ENCODE results near the gene LY6G5C. TPM values are rescaled to one million over a fixed set of nuclear protein-coding genes. Genes with fewer than 3 reads are reported as not detected.

The LY6G5C gene
- total and polyA plus RNA-seq, 7 donors: 0.68 to 3.2 (median 1.5) TPM; not detected in 1

DNA sequence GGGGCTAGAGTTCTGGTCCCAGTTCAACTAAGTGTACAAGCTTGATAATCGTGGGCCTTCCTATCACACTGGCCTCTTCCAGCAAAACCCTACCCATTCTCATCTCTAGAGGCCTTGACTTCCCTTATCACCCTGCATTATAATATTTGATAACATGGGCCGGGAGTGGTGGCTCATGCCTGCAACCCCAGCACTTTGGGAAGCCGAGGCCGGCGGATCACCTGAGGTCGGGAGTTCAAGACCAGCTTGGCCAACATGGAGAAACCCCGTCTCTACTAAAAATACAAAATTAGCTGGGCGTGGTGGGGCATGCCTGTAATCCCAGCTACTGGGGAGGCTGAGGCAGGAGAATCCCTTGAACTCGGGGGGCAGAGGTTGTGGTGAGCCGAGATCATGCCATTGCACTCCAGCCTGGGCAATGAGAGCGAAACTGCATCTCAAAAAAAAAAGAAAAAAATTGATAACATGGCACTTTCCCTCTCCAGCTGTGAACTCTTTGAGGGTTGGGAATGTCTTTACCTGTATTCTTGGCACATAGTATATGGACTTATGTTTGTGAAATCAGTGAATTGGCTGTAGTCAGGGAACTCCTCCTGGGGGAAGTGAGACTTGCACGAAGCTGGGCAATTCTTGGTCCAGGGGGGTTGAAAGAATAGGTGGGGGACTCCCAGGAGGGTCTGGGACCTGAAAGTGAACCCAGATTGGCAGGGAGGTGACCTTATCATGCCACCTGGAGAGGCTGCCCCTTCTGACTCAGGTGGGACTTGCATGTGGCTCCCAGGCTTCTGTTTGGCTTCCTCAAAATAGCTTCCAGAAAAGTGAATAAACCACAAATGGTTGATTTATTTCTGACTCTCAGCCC is 19.4 kb downstream of the LY6G5C start:
- no peak for DNase-seq
- H3K27ac ChIP-seq: peak overlapping the region; percentile 87 to 98 (median 90)
- WGBS, 2 donors: 74 to 86% methylated on average over 12 of the region's 12 CpGs
- TF ChIP-seq, protein P1, sequence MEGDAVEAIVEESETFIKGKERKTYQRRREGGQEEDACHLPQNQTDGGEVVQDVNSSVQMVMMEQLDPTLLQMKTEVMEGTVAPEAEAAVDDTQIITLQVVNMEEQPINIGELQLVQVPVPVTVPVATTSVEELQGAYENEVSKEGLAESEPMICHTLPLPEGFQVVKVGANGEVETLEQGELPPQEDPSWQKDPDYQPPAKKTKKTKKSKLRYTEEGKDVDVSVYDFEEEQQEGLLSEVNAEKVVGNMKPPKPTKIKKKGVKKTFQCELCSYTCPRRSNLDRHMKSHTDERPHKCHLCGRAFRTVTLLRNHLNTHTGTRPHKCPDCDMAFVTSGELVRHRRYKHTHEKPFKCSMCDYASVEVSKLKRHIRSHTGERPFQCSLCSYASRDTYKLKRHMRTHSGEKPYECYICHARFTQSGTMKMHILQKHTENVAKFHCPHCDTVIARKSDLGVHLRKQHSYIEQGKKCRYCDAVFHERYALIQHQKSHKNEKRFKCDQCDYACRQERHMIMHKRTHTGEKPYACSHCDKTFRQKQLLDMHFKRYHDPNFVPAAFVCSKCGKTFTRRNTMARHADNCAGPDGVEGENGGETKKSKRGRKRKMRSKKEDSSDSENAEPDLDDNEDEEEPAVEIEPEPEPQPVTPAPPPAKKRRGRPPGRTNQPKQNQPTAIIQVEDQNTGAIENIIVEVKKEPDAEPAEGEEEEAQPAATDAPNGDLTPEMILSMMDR (IDR thresholded peaks at IDR 0.05): no peak
- TF ChIP-seq EP300 (IDR thresholded peaks at IDR 0.05) (no peak), POLR2A (IDR thresholded peaks at IDR 0.05) (no peak), POLR2AphosphoS5 (IDR thresholded peaks at IDR 0.05) (no peak)
- H3K4me1 ChIP-seq: peaks cover 0 to 69% (median 60%) of the 10 kb centered on the region in 4 donors
- H3K9me3 ChIP-seq: no peaks in the 10 kb centered on the region
- no peaks in the 10 kb centered on the region for H3K27me3 ChIP-seq
- H3K4me3 ChIP-seq: peak overlapping the region; percentile 66 to 88 (median 73)
- intact Hi-C loops (cut with DNase I): loop anchor here (10.0 kb wide), 1 partner anchor 1613 kb away; the partner anchor contains the start of genes B3GALT4, RPS18 and VPS52
- H3K36me3 ChIP-seq: peaks cover 0 to 24% (median 10%) of the 10 kb centered on the region in 4 donors

DNA sequence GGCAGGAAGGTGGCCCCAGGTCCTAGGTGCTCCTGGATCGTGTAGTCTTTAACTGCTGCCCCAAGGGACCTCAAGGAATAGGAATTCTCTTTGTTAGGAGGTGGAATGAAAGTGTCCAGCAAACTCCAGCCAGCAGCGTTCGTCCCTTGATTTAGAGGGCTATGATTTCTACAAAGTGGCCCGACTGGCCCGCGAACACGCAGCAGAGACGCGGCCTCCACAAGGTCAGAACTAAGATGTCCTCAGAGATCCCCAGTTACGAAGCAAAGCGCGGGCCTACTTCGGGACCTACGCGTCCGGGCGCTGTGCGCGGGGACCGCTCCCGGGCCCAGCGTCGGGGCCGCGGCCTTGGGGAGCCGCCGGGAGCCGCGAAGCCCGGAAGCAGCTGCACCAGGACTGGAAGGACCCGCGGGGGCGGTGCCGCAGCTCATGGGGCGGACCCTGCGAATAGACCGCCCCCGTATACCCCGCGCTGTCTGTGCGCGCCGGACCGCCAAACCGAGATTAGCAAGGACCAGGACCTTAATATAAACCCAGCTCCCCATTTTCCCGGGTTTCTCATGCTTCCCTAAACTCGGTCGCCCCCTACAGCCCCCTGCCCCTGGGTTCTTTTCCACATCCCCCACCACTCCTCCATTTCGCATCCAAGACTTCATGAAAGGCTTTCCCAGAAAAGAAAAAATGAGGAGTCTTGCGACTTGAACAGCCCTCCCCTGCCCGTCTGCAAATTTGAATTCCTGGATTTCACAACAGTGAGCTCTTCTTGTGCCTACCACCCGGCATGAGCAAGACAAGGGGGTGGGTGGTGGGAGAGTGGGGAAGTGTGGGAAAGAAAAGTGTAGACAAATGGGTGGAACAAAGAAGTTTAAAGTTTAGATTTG is 20.2 kb downstream of the LY6G5C start, which contains the start of gene C6orf47:
Gene C6orf47 (minus strand): TSS at position 398 of the 881 bp plus-strand sequence. CDS start 831 bp downstream, outside the sequence.
- intact Hi-C loops (cut with DNase I): loop anchor here (10.0 kb wide), 1 partner anchor 1614 kb away; the partner anchor contains the start of genes B3GALT4, RPS18 and VPS52
- DNase-seq: peak; percentile 95
- H3K4me3 ChIP-seq: peak within 1 kb of the TSS; percentile 66 to 88 (median 73)
- peaks cover 0 to 65% (median 58%) of the 10 kb centered on the region in 4 donors for H3K4me1 ChIP-seq
- 0% methylated on average over 52 of the region's 52 CpGs for WGBS, 2 donors
- H3K27me3 ChIP-seq: no peaks in the 10 kb centered on the region
- H3K36me3 ChIP-seq: peaks cover 0 to 30% (median 10%) of the 10 kb centered on the region in 4 donors
- TF ChIP-seq, protein P1 (IDR thresholded peaks at IDR 0.05): no peak
- TF ChIP-seq POLR2AphosphoS5 (IDR thresholded peaks at IDR 0.05) (peak; percentile 78 to 96 (median 90)), EP300 (IDR thresholded peaks at IDR 0.05) (no peak), POLR2A (IDR thresholded peaks at IDR 0.05) (peak; percentile 81 to 86)
- peak within 1 kb of the TSS; percentile 87 to 98 (median 90) for H3K27ac ChIP-seq
- H3K9me3 ChIP-seq: no peaks in the 10 kb centered on the region

DNA sequence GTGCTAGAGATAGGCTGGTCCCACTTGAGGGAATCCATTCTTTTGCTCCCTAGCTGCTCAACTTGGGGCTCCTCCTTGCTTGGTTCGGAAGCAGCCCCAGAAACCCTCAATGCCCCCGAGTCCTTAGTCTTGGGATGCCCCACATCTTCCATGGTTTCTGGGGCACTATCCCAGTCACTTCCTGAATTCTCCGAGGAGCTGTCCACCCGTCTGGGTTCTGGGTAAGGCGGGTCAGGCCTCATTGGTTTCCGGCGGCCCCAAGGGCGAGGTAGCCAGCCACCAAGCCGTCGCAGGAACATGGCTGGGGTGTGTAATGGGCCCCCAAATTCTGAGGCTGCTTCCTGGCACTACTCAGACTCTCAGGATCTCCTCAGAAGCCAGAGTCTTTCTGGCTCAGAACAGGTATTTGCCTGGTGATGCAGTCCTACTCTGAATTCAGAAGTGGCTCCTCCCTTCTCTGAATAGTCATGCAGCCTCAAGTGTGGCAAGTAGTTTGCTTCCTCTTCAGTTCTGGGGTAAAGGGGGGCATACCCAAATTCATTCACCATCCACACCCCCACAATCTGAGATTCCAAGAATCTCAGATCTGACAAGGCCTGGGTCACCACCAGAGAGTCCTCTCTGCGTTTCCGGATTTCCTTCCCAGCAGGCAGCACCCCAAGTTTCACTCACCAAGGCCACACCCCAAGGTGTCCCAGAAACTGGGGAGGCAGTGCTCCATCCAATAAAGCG is 21.1 kb downstream of the LY6G5C start:
- TF ChIP-seq EP300 (IDR thresholded peaks at IDR 0.05) (no peak), POLR2A (IDR thresholded peaks at IDR 0.05) (no peak), POLR2AphosphoS5 (IDR thresholded peaks at IDR 0.05) (no peak)
- TF ChIP-seq, protein P1 (IDR thresholded peaks at IDR 0.05): no peak
- intact Hi-C loops (cut with DNase I): loop anchor here (10.0 kb wide), 1 partner anchor 1615 kb away; the partner anchor contains the start of genes B3GALT4, RPS18 and VPS52

More for the DNA sequence above, 21.1 kb downstream of the LY6G5C start:
- Histone ChIP-seq H3K4me3 (peak overlapping the region; percentile 66 to 88 (median 73)), H3K4me1 (peaks cover 0 to 65% (median 58%) of the 10 kb centered on the region in 4 donors), H3K9me3 (no peaks in the 10 kb centered on the region), H3K27me3 (no peaks in the 10 kb centered on the region), H3K27ac (peak overlapping the region; percentile 87 to 98 (median 90)), H3K36me3 (peaks cover 0 to 30% (median 10%) of the 10 kb centered on the region in 4 donors)
- 6 to 33% methylated on average over 13 of the region's 13 CpGs for WGBS, 2 donors
- DNase-seq: no peak

Data from sigmoid colon (tissue), 7 donors.